AG09319 (cell line): ENCODE measurements around the gene LRP5.
A peak's percentile ranks its signal among the peaks of the same experiment; 100 is the strongest.

Source experiments
- DNase-seq: peaks from one replicate; pipeline ENCODE4 v3.0.0-alpha.2; 2010; ENCODE audit warnings: low read depth; ENCODE audit errors: extremely low read depth
- CTCF ChIP-seq: IDR thresholded peaks from 2 replicates; pipeline ENCODE4 v1.5.1; 2011; ENCODE audit warnings: low read depth, mild to moderate bottlenecking, inconsistent platforms, low read length, moderate library complexity

The LRP5 gene

GRCh38 chr11:68382358-68382998 is 70.1 kb downstream of the LRP5 start:
- no peak for DNase-seq

GRCh38 chr11:68383976-68384501 is 71.6 kb downstream of the LRP5 start:
- peak; percentile 98 for TF ChIP-seq CTCF
- no peak for DNase-seq

More at GRCh38 chr11:68382358-68382998, 70.1 kb downstream of the LRP5 start:
- no peak for TF ChIP-seq CTCF

GRCh38 chr11:68384530-68385081 is 72.2 kb downstream of the LRP5 start:
- no peak for DNase-seq
- no peak for TF ChIP-seq CTCF

GRCh38 chr11:68385128-68385527 is 72.7 kb downstream of the LRP5 start:
- TF ChIP-seq CTCF = no peak
- DNase-seq = no peak

GRCh38 chr11:68386331-68386978 is 74.1 kb downstream of the LRP5 start:
- TF ChIP-seq CTCF = no peak
- no peak for DNase-seq

- TF ChIP-seq CTCF = no peak
- no peak for DNase-seq
Observed at GRCh38 chr11:68387840-68388239, 75.4 kb downstream of the LRP5 start.

GRCh38 chr11:68388595-68389198 is 76.3 kb downstream of the LRP5 start:
- no peak for TF ChIP-seq CTCF
- DNase-seq = no peak
